ENCODE data around the gene GFPT2.

The GFPT2 gene

DNA sequence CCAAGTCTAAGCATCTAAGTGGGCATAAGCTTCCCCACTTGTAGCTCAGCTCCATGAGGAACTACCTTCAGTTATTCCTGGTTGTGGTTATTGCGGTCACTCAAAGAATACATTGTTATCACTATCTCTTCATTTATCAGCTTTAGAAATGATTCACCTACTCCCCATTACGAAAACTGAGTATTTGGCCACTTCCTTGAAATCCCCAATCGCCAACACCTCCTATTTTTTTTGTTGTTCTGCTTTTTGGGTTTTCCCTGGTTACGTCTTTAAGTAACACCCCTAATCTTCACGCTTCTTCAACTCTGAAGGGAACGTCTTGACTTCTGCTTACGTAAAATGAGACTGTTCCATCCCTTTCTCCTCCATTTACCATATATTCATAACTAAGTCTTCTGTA, 81.9 kb downstream of the GFPT2 start:
- no peak for DNase-seq

DNA sequence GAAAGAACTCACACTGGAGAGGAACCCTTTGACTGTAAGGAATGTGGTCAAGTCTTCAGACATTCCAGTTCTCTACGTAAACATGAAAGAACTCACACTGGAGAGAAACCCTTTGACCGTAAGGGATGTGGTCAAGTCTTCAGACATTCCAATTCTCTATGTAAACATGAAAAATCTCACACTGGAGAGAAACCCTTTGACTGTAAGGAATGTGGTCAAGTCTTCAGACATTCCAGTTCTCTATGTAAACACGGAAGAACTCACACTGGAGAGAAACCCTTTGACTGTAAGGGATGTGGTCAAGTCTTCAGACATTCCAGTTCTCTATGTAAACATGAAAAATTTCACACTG, 93.9 kb downstream of the GFPT2 start:
- DNase-seq, result no peak

DNA sequence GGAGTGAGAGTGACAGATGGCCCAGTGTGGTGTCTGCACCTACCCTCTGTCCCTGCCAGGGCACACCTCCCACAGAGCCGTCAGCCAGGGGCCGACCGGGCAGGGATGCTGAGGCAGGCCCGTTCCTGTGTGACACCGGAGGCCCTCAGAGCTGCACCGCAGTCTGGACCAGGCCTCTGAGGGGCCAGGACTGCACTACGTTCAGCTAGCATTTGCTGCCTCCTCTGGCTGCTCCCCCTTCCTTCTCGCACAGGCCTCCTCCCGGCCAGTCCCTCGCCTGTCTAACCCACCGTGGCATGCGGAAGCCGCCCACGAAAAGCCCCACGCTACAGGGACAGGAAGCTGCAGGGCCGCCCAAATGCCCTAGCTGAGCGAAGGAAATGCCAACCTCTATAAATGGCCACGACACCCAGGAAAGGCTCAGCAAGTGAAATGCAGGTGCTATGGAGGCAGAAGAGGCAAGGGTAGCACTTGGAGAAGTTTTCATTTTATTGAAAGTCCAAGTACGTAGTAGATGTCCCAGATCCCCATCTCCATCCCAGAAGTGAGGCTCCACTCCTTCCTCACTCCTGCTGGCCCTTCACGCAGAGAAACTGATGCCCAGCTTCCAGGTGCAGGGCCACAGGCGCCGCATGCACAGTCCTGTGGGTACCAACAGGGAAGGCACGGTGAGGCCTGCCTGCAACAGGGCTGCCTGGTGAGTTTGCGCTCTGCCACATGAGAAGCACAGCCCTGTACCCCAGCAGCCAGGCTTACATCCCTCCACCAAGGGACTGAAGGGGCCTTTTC, 99.9 kb downstream of the GFPT2 start:
- DNase-seq, result no peak

DNA sequence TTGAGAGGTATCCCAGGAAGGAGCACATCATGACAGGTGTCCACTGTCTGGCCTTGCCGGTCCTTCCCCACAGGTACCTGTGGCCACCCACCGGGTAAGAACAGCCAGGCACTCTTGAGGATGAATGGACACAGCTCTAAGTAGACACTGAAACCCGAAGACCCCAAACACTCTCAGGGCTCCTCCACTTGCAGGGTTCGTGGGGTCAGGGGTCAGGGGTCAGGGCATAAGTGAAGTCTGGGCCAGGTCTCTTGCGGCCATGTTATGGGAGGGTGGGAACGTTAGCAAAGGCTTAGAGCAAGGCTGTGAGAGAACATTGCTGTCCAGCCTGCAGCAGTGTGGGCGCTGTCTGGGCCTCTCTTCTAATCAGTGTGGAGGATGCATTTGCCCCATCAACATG, 101.2 kb downstream of the GFPT2 start:
- DNase-seq, result no peak

DNA sequence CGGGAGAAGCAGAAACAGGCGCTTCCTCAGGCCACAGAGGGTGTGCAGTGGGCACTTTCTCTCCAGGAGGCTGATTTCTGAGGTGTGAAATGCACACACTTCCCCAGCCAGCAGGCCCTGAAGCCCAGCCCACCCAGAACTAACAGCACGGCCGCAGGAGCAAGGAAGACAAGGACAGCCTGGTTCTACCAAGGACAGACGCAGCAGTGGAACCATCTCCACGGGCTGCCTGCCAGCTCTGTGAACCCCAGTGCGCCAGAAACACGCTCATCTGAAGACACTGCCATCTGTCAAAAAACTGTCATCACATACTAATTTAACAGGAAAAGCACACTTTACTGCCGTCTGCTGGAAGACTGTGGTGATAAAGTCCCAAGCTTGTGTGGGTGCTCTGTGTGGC, 102.0 kb downstream of the GFPT2 start:
- DNase-seq, result no peak
